Keratinocyte (primary cell): Measurements from ENCODE around the gene TTC3. TPM values are rescaled to one million over a fixed set of nuclear protein-coding genes. Genes with fewer than 3 reads are reported as not detected.
"Not testable (repeated sequence)": the region's sequence is repeated elsewhere in the genome, so short reads cannot be mapped to it uniquely, and the experiment has no call there.

Experiments
- DNase-seq: peaks from one replicate; pipeline ENCODE4 v3.0.0-alpha.2; 2011; ENCODE audit warnings: low read depth, missing footprints, low spot score
- FAIRE-seq: peaks from 2 replicates; lab custom pipeline; 2011; peaks lifted over from hg19 to GRCh38; lab: Jason Lieb, UNC
- H2AFZ ChIP-seq: 2 replicates; pipeline ENCODE4 v1.6.0; 2012; ENCODE audit warnings: low read length, control low read depth, inconsistent platforms; ENCODE audit not compliant: control insufficient read depth
- H3K27ac ChIP-seq: 2 replicates; pipeline ENCODE4 v1.5.1; 2011; ENCODE audit warnings: low read length; ENCODE audit not compliant: control insufficient read depth, insufficient read depth
- H3K27me3 ChIP-seq: 3 replicates; pipeline ENCODE4 v1.6.0; 2011; ENCODE audit warnings: low read length; ENCODE audit not compliant: control insufficient read depth, insufficient read depth; ENCODE audit errors: extremely low read depth
- H3K36me3 ChIP-seq, 2 experiments: 2 replicates in 1 of 2; 3 replicates in 1 of 2; pipeline ENCODE4 v1.5.1; 2011; ENCODE audit warnings: low read length in 2 of 2, mild to moderate bottlenecking in 1 of 2; ENCODE audit not compliant: control insufficient read depth in 2 of 2, insufficient read depth in 2 of 2; ENCODE audit errors: extremely low read depth in 1 of 2
- H3K4me1 ChIP-seq: 3 replicates; pipeline ENCODE4 v1.5.1; 2011; ENCODE audit warnings: low read length; ENCODE audit not compliant: control insufficient read depth, insufficient read depth; ENCODE audit errors: extremely low read depth
- H3K4me2 ChIP-seq: 3 replicates; pipeline ENCODE4 v1.6.0; 2011; ENCODE audit warnings: low read depth, low read length; ENCODE audit not compliant: control insufficient read depth, insufficient read depth; ENCODE audit errors: extremely low read depth
- H3K4me3 ChIP-seq, 3 experiments: fragments of 200-600 bp in 1 of 3; sonication (generic) in 1 of 3; 2 replicates in 2 of 3; 3 replicates in 1 of 3; pipeline ENCODE4 v1.5.1; 2011 to 2016; ENCODE audit warnings: low read length in 3 of 3, mild to moderate bottlenecking in 3 of 3, control low read depth in 2 of 3, inconsistent platforms in 1 of 3, low read depth in 1 of 3, mixed read lengths in 1 of 3, mixed run types in 1 of 3, moderate library complexity in 1 of 3; ENCODE audit not compliant: control insufficient read depth in 2 of 3, insufficient read depth in 2 of 3; ENCODE audit errors: extremely low read depth in 1 of 3
- H3K79me2 ChIP-seq: 2 replicates; pipeline ENCODE4 v1.6.0; 2012; ENCODE audit warnings: low read length; ENCODE audit not compliant: control insufficient read depth, insufficient read depth
- H3K9ac ChIP-seq: 3 replicates; pipeline ENCODE4 v1.6.0; 2011; ENCODE audit warnings: low read length; ENCODE audit not compliant: control insufficient read depth, insufficient read depth; ENCODE audit errors: extremely low read depth
- H3K9me1 ChIP-seq: 3 replicates; pipeline ENCODE4 v1.6.0; 2011; ENCODE audit warnings: low read length; ENCODE audit not compliant: control insufficient read depth, insufficient read depth; ENCODE audit errors: extremely low read depth
- H3K9me3 ChIP-seq: 2 replicates; pipeline ENCODE4 v1.5.1; 2012; ENCODE audit warnings: low read depth, low read length; ENCODE audit not compliant: control insufficient read depth
- H4K20me1 ChIP-seq: 3 replicates; pipeline ENCODE4 v1.6.0; 2011; ENCODE audit warnings: low read length; ENCODE audit not compliant: control insufficient read depth, insufficient read depth; ENCODE audit errors: extremely low read depth
- CTCF ChIP-seq, 3 experiments: IDR thresholded peaks in 1 of 3; conservative IDR thresholded peaks in 1 of 3; optimal IDR thresholded peaks in 1 of 3; 2 replicates in 2 of 3; 3 replicates in 1 of 3; pipeline versions ENCODE3 to v1.5.1; 2011; ENCODE audit warnings: low read length in 3 of 3, mild to moderate bottlenecking in 3 of 3, moderate library complexity in 2 of 3, control low read depth in 1 of 3, inconsistent platforms in 1 of 3; ENCODE audit not compliant: insufficient read depth in 2 of 3; ENCODE audit errors: extremely low read depth in 1 of 3
- EZH2 ChIP-seq: IDR thresholded peaks from one replicate; pipeline ENCODE4 v1.6.1; 2012; ENCODE audit warnings: inconsistent platforms, mild to moderate bottlenecking, low read length, moderate library complexity
- dilution Hi-C: fragments of 300-500 bp; cut with MboI; formaldehyde crosslinking; loops from one replicate; pipeline ENCODE4 v1.7.0; 2020; ENCODE audit warnings: low sequenced_read_pairs; ENCODE audit not compliant: extremely low pct_ligation_motif_present
- polyA plus RNA-seq, 5 experiments: library from polyadenylated mRNA; depleted of rRNA in 3 of 5; stranded (reverse) in 3 of 5; stranded (forward) in 1 of 5; unstranded in 1 of 5; fragments of >200 nt; gene quantifications; 1 replicate in 1 of 5; 2 replicates in 3 of 5; 3 replicates in 1 of 5; pipeline versions ENCODE4 v1.2.1 to v1.2.3, GENCODE V29; 2011 to 2012; ENCODE audit warnings: missing spikeins in 2 of 5, low read depth in 1 of 5, low replicate concordance in 1 of 5

TTC3 gene
- polyA plus RNA-seq, 1 donor (not counting 4 experiments of a cell fraction or from before 2014, with no cell fraction given): 38.5 TPM

- no peak overlapping the region for H3K9ac ChIP-seq
- no peak overlapping the region for H3K4me3 ChIP-seq
- H3K79me2 ChIP-seq: no peaks in the 10 kb centered on the region
- DNase-seq (no peak), FAIRE-seq (no peak)
- H3K9me3 ChIP-seq: no peaks in the 10 kb centered on the region
- H3K9me1 ChIP-seq: no peaks in the 10 kb centered on the region
- H3K36me3 ChIP-seq: no peaks in the 10 kb centered on the region
- dilution Hi-C loops: no loop called here
- H3K27me3 ChIP-seq: no peaks in the 10 kb centered on the region
- H3K4me2 ChIP-seq: no peak overlapping the region
- no peak for TF ChIP-seq CTCF (optimal IDR thresholded peaks at IDR 0.05 in 1 of 3, IDR thresholded peaks at IDR 0.05 in 1 of 3, conservative IDR thresholded peaks at IDR 0.05 in 1 of 3; ENCODE audit: extremely low read depth in 1 of 3, insufficient read depth in 2 of 3, low read length in 3 of 3)
- no peak for TF ChIP-seq EZH2
- no peaks in the 10 kb centered on the region for H3K4me1 ChIP-seq
- no peak overlapping the region for H3K27ac ChIP-seq
- H4K20me1 ChIP-seq: no peaks in the 10 kb centered on the region
- no peak overlapping the region for H2AFZ ChIP-seq
These were observed 40.8 kb upstream of the TTC3 start for GRCh38 chr21:37032293-37032692.

- Histone ChIP-seq H3K36me3 (no peaks in the 10 kb centered on the region), H3K4me2 (no peak overlapping the region), H3K4me1 (no peaks in the 10 kb centered on the region), H4K20me1 (no peaks in the 10 kb centered on the region), H3K27ac (no peak overlapping the region), H3K79me2 (no peaks in the 10 kb centered on the region), H3K4me3 (no peak overlapping the region), H3K9me1 (no peaks in the 10 kb centered on the region), H2AFZ (no peak overlapping the region), H3K27me3 (no peaks in the 10 kb centered on the region), H3K9me3 (no peaks in the 10 kb centered on the region), H3K9ac (no peak overlapping the region)
- FAIRE-seq (peak; percentile 81), DNase-seq (no peak)
- dilution Hi-C loops: no loop called here
- no peak for TF ChIP-seq CTCF (optimal IDR thresholded peaks at IDR 0.05 in 1 of 3, IDR thresholded peaks at IDR 0.05 in 1 of 3, conservative IDR thresholded peaks at IDR 0.05 in 1 of 3; ENCODE audit: extremely low read depth in 1 of 3, insufficient read depth in 2 of 3, low read length in 3 of 3)
- TF ChIP-seq EZH2: no peak
These were observed 40.1 kb upstream of the TTC3 start for GRCh38 chr21:37032877-37033471.

- dilution Hi-C loops, H3K9me1 ChIP-seq, FAIRE-seq, H3K9ac ChIP-seq, H3K27me3 ChIP-seq, H3K36me3 ChIP-seq, H3K27ac ChIP-seq, H2AFZ ChIP-seq, H3K4me3 ChIP-seq, H3K9me3 ChIP-seq, H3K79me2 ChIP-seq, H3K4me2 ChIP-seq, DNase-seq, H4K20me1 ChIP-seq, H3K4me1 ChIP-seq: not testable (repeated sequence)
These were observed 38.7 kb upstream of the TTC3 start for GRCh38 chr21:37034394-37034793.
